AG04450 (cell line): Measurements from ENCODE around the gene GOLPH3. TPM values are rescaled to one million over a fixed set of nuclear protein-coding genes. Genes with fewer than 3 reads are reported as not detected.

Experiments used
- CTCF ChIA-PET: fragments of 300-600, 350-600 bp; formaldehyde crosslinking; extraction: SDS; loops from one replicate; lab custom pipeline; 2022; ENCODE audit warnings: antibody characterized with exemption, inconsistent platforms; lab: Charles Lee
- POLR2A ChIA-PET: fragments of 350-600 bp; formaldehyde crosslinking; extraction: SDS; loops from one replicate; lab custom pipeline; 2021; ENCODE audit warnings: antibody characterized with exemption, inconsistent platforms; lab: Yijun Ruan, JAX
- DNase-seq: peaks from one replicate; pipeline ENCODE4 v3.0.0-alpha.2; 2011; ENCODE audit warnings: low read depth, low spot score
- H3K27ac ChIP-seq: one replicate; pipeline ENCODE4 v1.5.1; 2012; ENCODE audit warnings: low read depth, low read length, control low read depth
- H3K27me3 ChIP-seq: one replicate; pipeline ENCODE4 v1.6.0; 2012; ENCODE audit warnings: low read length; ENCODE audit not compliant: control insufficient read depth, insufficient read depth
- H3K4me3 ChIP-seq: 2 replicates; pipeline ENCODE4 v1.5.1; 2011; ENCODE audit warnings: mild to moderate bottlenecking, low read depth, low read length, control low read depth
- H3K9me3 ChIP-seq: 2 replicates; pipeline ENCODE4 v1.5.1; 2012; ENCODE audit warnings: low read length; ENCODE audit not compliant: control insufficient read depth, insufficient read depth
- CTCF ChIP-seq: IDR thresholded peaks from 2 replicates; pipeline ENCODE4 v1.5.1; 2011; ENCODE audit warnings: low read depth, low read length, control low read depth, inconsistent platforms
- polyA plus RNA-seq: library from polyadenylated mRNA; depleted of rRNA; stranded (reverse); fragments of >200 nt; gene quantifications from 2 replicates; pipeline ENCODE4 v1.2.3, GENCODE V29; 2011

GOLPH3 gene
- polyA plus RNA-seq, 1 experiment = 80.1 TPM

DNA sequence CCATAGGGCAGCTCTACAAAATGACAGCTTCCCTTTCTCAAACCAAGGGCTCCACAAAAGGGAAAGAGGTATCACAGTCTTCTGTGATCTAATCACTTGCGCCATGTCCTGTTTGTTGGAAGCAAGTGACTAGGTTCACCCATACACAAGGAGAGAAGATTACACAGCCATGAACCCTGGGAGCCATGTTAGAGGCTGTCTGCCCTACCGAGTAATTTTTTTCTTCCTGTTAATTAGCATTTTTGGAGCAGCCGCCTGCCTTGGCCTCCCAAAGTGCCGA is 33.2 kb upstream of the GOLPH3 start:
- Histone ChIP-seq H3K4me3 (no peak overlapping the region), H3K27me3 (peaks cover 5% of the 10 kb centered on the region), H3K27ac (no peak overlapping the region), H3K9me3 (no peaks in the 10 kb centered on the region; the same call in 1 of the 2 replicates)
- CTCF ChIA-PET = no interaction called here
- TF ChIP-seq CTCF = no peak
- POLR2A ChIA-PET = no interaction called here
- no peak for DNase-seq

- ChIA-PET POLR2A (no interaction called here), CTCF (no interaction called here)
- Histone ChIP-seq H3K4me3 (no peak overlapping the region), H3K9me3 (no peaks in the 10 kb centered on the region; the same call in 1 of the 2 replicates), H3K27me3 (peaks cover 5% of the 10 kb centered on the region), H3K27ac (no peak overlapping the region)
- TF ChIP-seq CTCF = no peak
- no peak for DNase-seq
Observed at GRCh38 chr5:32206509-32207354, 32.6 kb upstream of the GOLPH3 start.

GRCh38 chr5:32206053-32206452 is 31.9 kb upstream of the GOLPH3 start:
- DNase-seq = no peak
- no peak overlapping the region for H3K4me3 ChIP-seq
- no peak for TF ChIP-seq CTCF
- peaks cover 5% of the 10 kb centered on the region for H3K27me3 ChIP-seq
- POLR2A ChIA-PET = no interaction called here
- H3K27ac ChIP-seq = no peak overlapping the region
- H3K9me3 ChIP-seq = no peaks in the 10 kb centered on the region; the same call in 1 of the 2 replicates
- CTCF ChIA-PET = no interaction called here

- Histone ChIP-seq H3K9me3 (no peaks in the 10 kb centered on the region; the same call in 1 of the 2 replicates), H3K4me3 (no peak overlapping the region), H3K27ac (no peak overlapping the region), H3K27me3 (peaks cover 5% of the 10 kb centered on the region)
- ChIA-PET POLR2A (interaction anchor here (0.6 to 0.8 kb wide), 2 partner anchors 18 to 31 kb away, joined by 3 to 6 read pairs; no protein-coding TSS in a partner anchor), CTCF (interaction anchor here (1.9 kb wide), 1 partner anchor 30 kb away, joined by 6 read pairs; no protein-coding TSS in a partner anchor)
- TF ChIP-seq CTCF = no peak
- peak; percentile 67 for DNase-seq
Observed at GRCh38 chr5:32202394-32202793, 28.3 kb upstream of the GOLPH3 start.

- TF ChIP-seq CTCF = no peak
- H3K27ac ChIP-seq = no peak overlapping the region
- no peaks in the 10 kb centered on the region for H3K9me3 ChIP-seq
- H3K4me3 ChIP-seq = no peak overlapping the region
- DNase-seq = no peak
- POLR2A ChIA-PET = no interaction called here
- CTCF ChIA-PET = interaction anchor here (1.2 kb wide), 1 partner anchor 11 kb away, joined by 5 read pairs; no protein-coding TSS in a partner anchor
- H3K27me3 ChIP-seq = peaks cover 5% of the 10 kb centered on the region
Observed at GRCh38 chr5:32201122-32201753, 27.1 kb upstream of the GOLPH3 start.
